Measurements from ENCODE around the gene C13orf42.
"Not testable (repeated sequence)": the region's sequence is repeated elsewhere in the genome, so short reads cannot be mapped to it uniquely, and the experiment has no call there.

The C13orf42 gene

DNA sequence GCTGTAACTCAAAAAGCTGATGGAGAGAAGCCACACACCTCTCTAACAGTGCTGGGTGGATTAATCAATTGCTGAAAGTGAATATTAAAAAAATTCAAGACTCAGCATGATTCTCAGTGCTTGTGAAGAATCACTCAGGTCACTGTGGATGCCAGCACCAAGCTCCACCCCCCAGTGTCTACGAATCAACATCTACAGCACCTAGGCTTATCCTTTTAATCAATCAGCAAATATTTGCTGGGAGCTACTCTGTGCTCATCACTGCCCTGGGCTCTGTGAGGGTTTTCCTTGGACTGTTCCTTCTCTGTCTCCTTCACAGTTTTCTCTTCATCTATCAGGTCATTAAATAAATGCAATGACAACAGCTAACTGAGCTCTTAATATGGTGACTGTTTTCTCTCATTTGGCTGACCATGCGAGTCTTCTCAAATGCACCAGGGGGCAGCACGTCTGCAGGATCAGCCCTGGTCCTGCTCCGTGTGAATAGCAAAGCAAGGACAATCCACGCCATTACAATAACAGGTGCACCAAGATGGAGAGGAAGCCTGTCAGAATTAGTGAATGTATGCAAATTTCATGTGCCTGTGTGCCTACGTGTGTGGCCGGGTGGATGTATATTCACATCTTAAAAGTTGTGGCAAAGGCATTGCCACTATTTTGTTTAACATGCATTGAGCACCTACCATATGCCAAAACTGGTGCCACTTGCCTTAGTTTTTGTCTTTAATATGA lies 14.6 kb upstream of the C13orf42 start:
- CTCF ChIA-PET = interaction anchor here (0.6 to 6.9 kb wide), 40 partner anchors 9 to 1070 kb away, joined by 3 to 153 read pairs (median 4); partner anchors contain the start of gene C13orf42
- POLR2A ChIA-PET = no interaction called here
- TF ChIP-seq, protein P1, sequence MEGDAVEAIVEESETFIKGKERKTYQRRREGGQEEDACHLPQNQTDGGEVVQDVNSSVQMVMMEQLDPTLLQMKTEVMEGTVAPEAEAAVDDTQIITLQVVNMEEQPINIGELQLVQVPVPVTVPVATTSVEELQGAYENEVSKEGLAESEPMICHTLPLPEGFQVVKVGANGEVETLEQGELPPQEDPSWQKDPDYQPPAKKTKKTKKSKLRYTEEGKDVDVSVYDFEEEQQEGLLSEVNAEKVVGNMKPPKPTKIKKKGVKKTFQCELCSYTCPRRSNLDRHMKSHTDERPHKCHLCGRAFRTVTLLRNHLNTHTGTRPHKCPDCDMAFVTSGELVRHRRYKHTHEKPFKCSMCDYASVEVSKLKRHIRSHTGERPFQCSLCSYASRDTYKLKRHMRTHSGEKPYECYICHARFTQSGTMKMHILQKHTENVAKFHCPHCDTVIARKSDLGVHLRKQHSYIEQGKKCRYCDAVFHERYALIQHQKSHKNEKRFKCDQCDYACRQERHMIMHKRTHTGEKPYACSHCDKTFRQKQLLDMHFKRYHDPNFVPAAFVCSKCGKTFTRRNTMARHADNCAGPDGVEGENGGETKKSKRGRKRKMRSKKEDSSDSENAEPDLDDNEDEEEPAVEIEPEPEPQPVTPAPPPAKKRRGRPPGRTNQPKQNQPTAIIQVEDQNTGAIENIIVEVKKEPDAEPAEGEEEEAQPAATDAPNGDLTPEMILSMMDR (IDR thresholded peaks at IDR 0.05; ENCODE audit: insufficient read depth, low read length, missing control alignments) = peak; percentile 84
- DNase-seq (ENCODE audit: low read depth, low spot score) = no peak
- H3K4me3 ChIP-seq (ENCODE audit: low read depth, low read length) = no peak overlapping the region

DNA sequence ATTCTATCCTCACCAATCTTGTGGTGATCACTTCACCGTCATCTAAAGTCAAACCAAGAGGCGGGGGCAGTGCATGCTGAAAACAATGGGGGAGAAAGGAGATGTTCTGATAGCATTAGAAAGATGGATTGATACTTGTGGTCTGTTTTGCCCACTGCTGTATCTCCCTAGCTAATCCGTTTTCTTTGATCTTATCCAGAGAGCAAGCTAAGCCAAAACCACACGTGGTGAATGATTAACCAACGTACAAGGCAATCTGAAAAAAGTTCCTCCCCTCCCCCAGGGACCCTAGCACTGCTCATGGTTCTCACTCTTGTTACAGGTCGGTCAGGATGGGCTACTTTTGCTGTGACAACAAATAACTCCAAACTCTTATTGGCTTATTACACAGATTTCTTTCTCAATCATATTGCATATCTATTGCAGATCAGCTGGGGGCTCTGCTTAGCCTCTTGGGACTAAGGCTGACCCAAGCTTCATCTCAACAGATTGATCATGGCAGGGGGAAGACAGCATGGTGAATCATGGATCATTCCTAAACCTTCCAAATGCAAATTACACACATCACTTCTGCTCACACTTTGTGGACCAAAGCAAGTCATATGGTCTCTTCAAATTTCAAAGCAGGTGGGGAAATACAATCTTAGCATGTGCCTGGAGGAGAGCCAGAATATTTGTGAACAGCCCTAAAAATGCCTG lies 11.9 kb upstream of the C13orf42 start:
- TF ChIP-seq, protein P1 (IDR thresholded peaks at IDR 0.05; ENCODE audit: insufficient read depth, low read length, missing control alignments) = no peak
- POLR2A ChIA-PET = interaction anchor here (0.6 kb wide), 1 partner anchor 15 kb away, joined by 4 read pairs; no protein-coding TSS in a partner anchor
- CTCF ChIA-PET = interaction anchor here (1.2 to 6.9 kb wide), 6 partner anchors 7 to 693 kb away, joined by 3 to 153 read pairs (median 40); partner anchors contain the start of gene C13orf42
- no peak for DNase-seq (ENCODE audit: low read depth, low spot score)
- no peak overlapping the region for H3K4me3 ChIP-seq (ENCODE audit: low read depth, low read length)

DNA sequence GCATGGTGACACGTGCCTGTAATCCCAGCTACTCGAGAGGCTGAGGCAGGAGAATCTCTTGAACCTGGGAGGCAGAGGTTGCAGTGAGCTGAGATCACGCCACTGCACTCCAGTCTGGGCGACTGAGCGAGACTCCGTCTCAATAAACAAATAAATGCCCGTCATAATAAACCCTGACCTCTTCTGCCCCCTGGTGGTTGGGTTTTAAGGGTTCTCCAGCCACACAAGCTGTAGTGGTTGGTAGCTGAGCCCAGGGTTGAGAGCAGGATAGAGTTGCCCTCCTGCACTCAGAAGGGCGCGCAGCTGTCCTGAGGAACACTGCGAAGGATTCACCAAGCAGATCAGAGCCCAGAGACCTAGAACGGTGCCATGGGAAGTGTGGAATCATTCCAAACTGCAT lies 9.8 kb upstream of the C13orf42 start:
- DNase-seq (ENCODE audit: low read depth, low spot score); POLR2A ChIA-PET; H3K4me3 ChIP-seq (ENCODE audit: low read depth, low read length): not testable (repeated sequence)
- CTCF ChIA-PET = interaction anchor here (6.9 kb wide), 1 partner anchor 167 kb away, joined by 153 read pairs; no protein-coding TSS in a partner anchor

DNA sequence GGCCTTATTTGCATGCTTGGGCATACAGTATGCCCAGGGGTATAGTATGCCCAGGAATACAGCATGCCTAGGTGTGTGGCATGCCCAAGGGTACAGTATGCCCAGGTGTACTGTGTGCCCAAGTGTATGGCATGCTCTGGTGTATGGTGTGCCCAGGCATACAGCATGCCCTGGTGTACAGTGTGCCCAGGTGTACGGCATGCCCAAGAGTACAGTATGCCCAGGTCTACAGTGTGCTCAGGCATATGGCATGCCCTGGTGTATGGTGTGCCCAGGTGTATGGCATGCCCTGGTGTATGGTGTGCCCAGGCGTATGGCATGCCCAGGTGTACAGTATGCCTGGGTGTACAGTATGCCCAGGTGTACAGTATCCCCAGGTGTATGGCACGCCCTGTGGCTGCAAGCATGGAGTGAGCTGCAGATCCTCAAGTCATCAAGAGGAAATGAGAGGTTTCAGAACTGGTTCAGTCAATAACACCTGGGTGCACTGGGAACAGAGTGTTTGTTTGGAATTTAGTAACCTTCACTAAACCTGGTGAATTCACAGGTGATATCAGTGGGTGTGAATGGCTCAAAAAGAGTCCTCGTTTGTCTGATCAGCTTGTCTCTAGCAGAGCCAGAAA lies 7.8 kb upstream of the C13orf42 start:
- TF ChIP-seq, protein P1 (IDR thresholded peaks at IDR 0.05; ENCODE audit: insufficient read depth, low read length, missing control alignments) = no peak
- no peak for DNase-seq (ENCODE audit: low read depth, low spot score)
- ChIA-PET CTCF (no interaction called here), POLR2A (no interaction called here)
- H3K4me3 ChIP-seq (ENCODE audit: low read depth, low read length) = no peak overlapping the region

DNA sequence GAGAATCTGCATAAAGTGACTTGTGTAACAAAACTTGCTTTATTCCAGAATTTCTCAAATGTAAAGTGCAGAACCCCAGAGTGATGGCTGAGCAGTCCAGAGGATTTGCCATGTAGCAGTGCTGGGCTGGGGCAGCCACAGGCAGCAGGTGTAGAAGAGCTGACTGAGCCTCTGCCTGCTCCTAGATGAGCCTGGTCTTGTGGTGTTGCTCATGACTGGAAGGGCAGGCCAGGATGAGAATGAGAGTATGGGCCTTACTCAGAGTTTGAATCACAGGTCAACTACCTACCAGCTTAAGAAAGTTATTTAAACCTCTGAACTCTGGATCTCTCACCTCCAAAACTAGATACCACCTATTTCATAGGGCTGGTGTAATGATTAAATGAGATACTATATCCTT lies 2.9 kb upstream of the C13orf42 start:
- TF ChIP-seq, protein P1 (IDR thresholded peaks at IDR 0.05; ENCODE audit: insufficient read depth, low read length, missing control alignments) = no peak
- POLR2A ChIA-PET = no interaction called here
- DNase-seq (ENCODE audit: low read depth, low spot score) = no peak
- CTCF ChIA-PET = interaction anchor here (5.2 kb wide), 1 partner anchor 11 kb away, joined by 45 read pairs; no protein-coding TSS in a partner anchor
- no peak overlapping the region for H3K4me3 ChIP-seq (ENCODE audit: low read depth, low read length)

DNA sequence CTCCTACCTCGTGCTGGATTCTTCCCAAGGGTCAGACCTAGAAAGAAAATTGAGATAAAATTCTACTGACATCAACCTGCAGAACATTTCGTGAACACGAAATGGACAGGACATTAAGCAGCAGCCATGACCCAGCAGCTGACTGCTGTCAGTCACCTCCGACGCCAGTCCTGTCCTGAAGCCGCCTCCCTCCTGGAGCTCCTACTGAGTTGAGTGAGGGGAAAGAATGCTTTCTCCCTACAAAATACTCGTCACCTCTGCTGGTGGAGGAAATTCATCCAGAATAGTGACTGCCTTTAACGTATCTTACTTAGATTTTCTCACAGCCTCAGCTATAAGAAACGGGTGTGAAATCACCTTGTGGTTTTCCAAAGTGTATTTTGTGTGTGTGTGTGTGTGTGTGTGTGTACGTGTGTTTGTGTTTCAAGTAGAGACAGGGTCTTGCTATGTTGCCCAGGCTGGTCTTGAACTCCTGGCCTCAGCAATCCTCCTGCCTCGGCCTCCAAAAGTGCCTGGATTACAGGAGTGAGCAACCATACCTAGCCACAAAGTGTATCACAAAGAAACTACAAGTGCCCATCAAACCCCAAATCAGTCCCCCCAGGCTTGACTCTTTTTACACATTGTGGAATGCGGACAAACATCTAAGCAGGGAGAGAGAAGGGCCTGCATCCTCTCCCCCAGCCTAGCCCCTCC lies 2.3 kb upstream of the C13orf42 start:
- TF ChIP-seq, protein P1 (IDR thresholded peaks at IDR 0.05; ENCODE audit: insufficient read depth, low read length, missing control alignments) = no peak
- ChIA-PET CTCF (interaction anchor here (5.2 kb wide), 1 partner anchor 11 kb away, joined by 45 read pairs; no protein-coding TSS in a partner anchor), POLR2A (no interaction called here)
- no peak for DNase-seq (ENCODE audit: low read depth, low spot score)
- no peak overlapping the region for H3K4me3 ChIP-seq (ENCODE audit: low read depth, low read length)
